H9 (cell line): ENCODE data around the gene KMT2B. TPM values are rescaled to one million over a fixed set of nuclear protein-coding genes. Genes with fewer than 3 reads are reported as not detected.

Experiments used
- DNase-seq: peaks from one replicate; pipeline ENCODE4 v3.0.0-alpha.2; 2017
- H2AFZ ChIP-seq: one replicate; pipeline ENCODE4 v1.6.1; 2013; ENCODE audit warnings: mild to moderate bottlenecking, low read length, control low read depth, moderate library complexity
- H2AK5ac ChIP-seq: 2 replicates; pipeline ENCODE4 v1.6.1; 2013; ENCODE audit warnings: low read length, control low read depth, mixed read lengths; ENCODE audit not compliant: insufficient read length
- H2BK120ac ChIP-seq: one replicate; pipeline ENCODE4 v1.6.1; 2013; ENCODE audit warnings: low read depth, mild to moderate bottlenecking, low read length, control low read depth, inconsistent platforms; ENCODE audit not compliant: poor library complexity, severe bottlenecking
- H2BK12ac ChIP-seq: 2 replicates; pipeline ENCODE4 v1.6.1; 2013; ENCODE audit warnings: low read length, control low read depth, mixed read lengths, low read depth; ENCODE audit not compliant: insufficient read length
- H2BK15ac ChIP-seq: 2 replicates; pipeline ENCODE4 v1.6.1; 2013; ENCODE audit warnings: low read depth, low read length, control low read depth
- H2BK20ac ChIP-seq: one replicate; pipeline ENCODE4 v1.6.1; 2013; ENCODE audit warnings: low read depth, mild to moderate bottlenecking, low read length, control low read depth, inconsistent platforms; ENCODE audit not compliant: poor library complexity, severe bottlenecking
- H2BK5ac ChIP-seq: 2 replicates; pipeline ENCODE4 v1.6.1; 2013; ENCODE audit warnings: low read length, control low read depth, mixed read lengths; ENCODE audit not compliant: insufficient read length
- H3K14ac ChIP-seq: 2 replicates; pipeline ENCODE4 v1.6.1; 2013; ENCODE audit warnings: low read length, control low read depth; ENCODE audit not compliant: insufficient read depth
- H3K18ac ChIP-seq: 2 replicates; pipeline ENCODE4 v1.6.1; 2013; ENCODE audit warnings: low read depth, mild to moderate bottlenecking, mixed read lengths, low read length, control low read depth; ENCODE audit not compliant: insufficient read length
- H3K23ac ChIP-seq: 2 replicates; pipeline ENCODE4 v1.6.1; 2013; ENCODE audit warnings: low read length, control low read depth, mixed read lengths, low read depth; ENCODE audit not compliant: insufficient read length
- H3K23me2 ChIP-seq: 2 replicates; pipeline ENCODE4 v1.6.1; 2013; ENCODE audit warnings: low read depth, mild to moderate bottlenecking, mixed read lengths, low read length, control low read depth; ENCODE audit not compliant: insufficient read length, poor library complexity, severe bottlenecking
- H3K27ac ChIP-seq: 2 replicates; pipeline ENCODE4 v1.5.1; 2013; ENCODE audit warnings: low read length, control low read depth, mixed read lengths, low read depth; ENCODE audit not compliant: insufficient read length
- H3K27me3 ChIP-seq: 2 replicates; pipeline ENCODE4 v1.6.1; 2013; ENCODE audit warnings: low read length, control low read depth, inconsistent platforms; ENCODE audit not compliant: insufficient read depth
- H3K4ac ChIP-seq: 2 replicates; pipeline ENCODE4 v1.6.1; 2013; ENCODE audit warnings: low read depth, mild to moderate bottlenecking, control low read depth, inconsistent platforms, low read length, moderate library complexity
- H3K4me1 ChIP-seq: 2 replicates; pipeline ENCODE4 v1.6.1; 2013; ENCODE audit warnings: low read length, control low read depth, inconsistent platforms; ENCODE audit not compliant: insufficient read depth
- H3K4me2 ChIP-seq: 2 replicates; pipeline ENCODE4 v1.6.1; 2013; ENCODE audit warnings: low read length, control low read depth, mixed read lengths; ENCODE audit not compliant: insufficient read length, insufficient read depth
- H3K56ac ChIP-seq: 2 replicates; pipeline ENCODE4 v1.6.1; 2013; ENCODE audit warnings: low read depth, mild to moderate bottlenecking, mixed read lengths, low read length, control low read depth; ENCODE audit not compliant: insufficient read length
- H3K79me1 ChIP-seq: 2 replicates; pipeline ENCODE4 v1.6.1; 2013; ENCODE audit warnings: low read depth, mild to moderate bottlenecking, moderate library complexity, low read length, control low read depth, inconsistent platforms; ENCODE audit not compliant: insufficient read depth, poor library complexity, severe bottlenecking
- H3K79me2 ChIP-seq: 2 replicates; pipeline ENCODE4 v1.6.1; 2013; ENCODE audit warnings: low read length, control low read depth, inconsistent platforms; ENCODE audit not compliant: insufficient read depth
- H3K9ac ChIP-seq: 2 replicates; pipeline ENCODE4 v1.6.1; 2013; ENCODE audit warnings: low read length, control low read depth, mixed read lengths; ENCODE audit not compliant: insufficient read length; ENCODE audit errors: extremely low read depth
- H3K9me3 ChIP-seq: one replicate; pipeline ENCODE4 v1.6.1; 2013; ENCODE audit warnings: low read depth, low read length, inconsistent platforms; ENCODE audit not compliant: control insufficient read depth
- H3T11ph ChIP-seq: one replicate; pipeline ENCODE4 v1.6.1; 2013; ENCODE audit warnings: mild to moderate bottlenecking, low read length, control low read depth, inconsistent platforms
- H4K20me1 ChIP-seq: one replicate; pipeline ENCODE4 v1.6.1; 2013; ENCODE audit not compliant: control insufficient read depth, insufficient read length, insufficient read depth
- H4K5ac ChIP-seq: 2 replicates; pipeline ENCODE4 v1.6.1; 2013; ENCODE audit warnings: low read depth, mild to moderate bottlenecking, mixed read lengths, low read length, control low read depth; ENCODE audit not compliant: insufficient read length
- H4K8ac ChIP-seq: replicated peaks from 2 replicates; pipeline ENCODE4 v1.6.1; 2013; ENCODE audit warnings: low read length, control low read depth, mixed read lengths, low read depth; ENCODE audit not compliant: insufficient read length
- H4K91ac ChIP-seq: 2 replicates; pipeline ENCODE4 v1.6.1; 2013; ENCODE audit warnings: low read depth, mild to moderate bottlenecking, moderate library complexity, mixed read lengths, low read length, control low read depth; ENCODE audit not compliant: insufficient read length
- H3K27ac Mint-ChIP-seq, 3 experiments: 2 replicates in 2 of 3; 3 replicates in 1 of 3; pipeline ENCODE4 v1.8.0; 2020 to 2021; ENCODE audit warnings: mixed read lengths in 3 of 3, mild to moderate bottlenecking in 1 of 3, moderate library complexity in 1 of 3
- H3K27me3 Mint-ChIP-seq: 2 replicates; pipeline ENCODE4 v1.8.0; 2021; ENCODE audit warnings: low read depth, mild to moderate bottlenecking, moderate library complexity, mixed read lengths
- H3K36me3 Mint-ChIP-seq, 3 experiments: 2 replicates in 2 of 3; 3 replicates in 1 of 3; pipeline ENCODE4 v1.8.0; 2020 to 2021; ENCODE audit warnings: low read depth in 3 of 3, mixed read lengths in 3 of 3; ENCODE audit not compliant: insufficient read depth in 1 of 3
- H3K4me1 Mint-ChIP-seq, 2 experiments: 2 replicates each; pipeline ENCODE4 v1.8.0; 2020; ENCODE audit warnings: mixed read lengths in 2 of 2
- H3K4me3 Mint-ChIP-seq, 2 experiments: 2 replicates in 1 of 2; 3 replicates in 1 of 2; pipeline ENCODE4 v1.8.0; 2020 to 2021; ENCODE audit warnings: mild to moderate bottlenecking in 2 of 2, mixed read lengths in 2 of 2, moderate library complexity in 1 of 2
- H3K9me3 Mint-ChIP-seq, 2 experiments: 2 replicates in 1 of 2; 3 replicates in 1 of 2; pipeline ENCODE4 v1.8.0; 2020; ENCODE audit warnings: mild to moderate bottlenecking in 2 of 2, mixed read lengths in 2 of 2, moderate library complexity in 1 of 2
- CTCF ChIP-seq: fragments of 200-600 bp; sonication (generic); conservative IDR thresholded peaks from 3 replicates; pipeline ENCODE4 v1.8.0; 2021; ENCODE audit warnings: antibody characterized with exemption, mild to moderate bottlenecking
- WGBS: extraction: QIAGEN DNeasy Blood & Tissue Kit; methylation state at CpG from one replicate; pipeline ENCODE4 v1.1.7; 2013; ENCODE audit warnings: missing lambda C conversion rate, low lambda C conversion rate, mixed read lengths; ENCODE audit not compliant: insufficient read length; ENCODE audit errors: extremely low coverage; 5-methylcytosine and 5-hydroxymethylcytosine counted together
- total RNA-seq: library from RNA; stranded (reverse); gene quantifications from 2 replicates; pipeline ENCODE4 v1.2.1, GENCODE V29; 2021

The KMT2B gene
- total RNA-seq, 1 experiment from 2014 or later = 47.7 TPM

GRCh38 chr19:35753634-35754369 lies 36.0 kb downstream of the KMT2B start:
- Mint-ChIP-seq H3K27me3 (peaks cover 7% of the 10 kb centered on the region), H3K9me3 (no peaks in the 10 kb centered on the region), H3K4me1 (peaks cover 13 to 18% of the 10 kb centered on the region in 2 experiments), H3K36me3 (peaks cover 0 to 2% (median 0%) of the 10 kb centered on the region in 3 experiments; a peak in 2 of 7 replicates), H3K27ac (no peak overlapping the region), H3K4me3 (peak overlapping the region in 1 of 2 experiments; percentile 50; a peak in 2 of 5 replicates)
- no peak overlapping the region for H3K4ac ChIP-seq
- no peak overlapping the region for H3K18ac ChIP-seq
- no peak overlapping the region for H4K91ac ChIP-seq
- no peak overlapping the region for H3K14ac ChIP-seq
- no peak overlapping the region for H3K9ac ChIP-seq
- no peak for DNase-seq
- H3K23ac ChIP-seq = no peak overlapping the region
- no peak overlapping the region for H2AK5ac ChIP-seq
- no peak overlapping the region for H3K56ac ChIP-seq
- peaks cover 16% of the 10 kb centered on the region for H3K23me2 ChIP-seq
- no peak overlapping the region for H2BK15ac ChIP-seq
- no peak overlapping the region for H3T11ph ChIP-seq
- H3K4me2 ChIP-seq = no peak overlapping the region
- H4K20me1 ChIP-seq = no peaks in the 10 kb centered on the region
- H2BK120ac ChIP-seq = no peak overlapping the region
- no peak overlapping the region for H4K8ac ChIP-seq
- no peaks in the 10 kb centered on the region for H3K9me3 ChIP-seq
- TF ChIP-seq CTCF = no peak
- no peak overlapping the region for H2AFZ ChIP-seq
- H3K79me1 ChIP-seq = no peaks in the 10 kb centered on the region
- no CpG with 5 or more reads among the region's 20 CpGs for WGBS
- H2BK5ac ChIP-seq = no peak overlapping the region
- no peak overlapping the region for H4K5ac ChIP-seq
- no peaks in the 10 kb centered on the region for H3K27me3 ChIP-seq
- H2BK12ac ChIP-seq = no peak overlapping the region
- H2BK20ac ChIP-seq = no peak overlapping the region
- no peaks in the 10 kb centered on the region for H3K79me2 ChIP-seq
- no peak overlapping the region for H3K27ac ChIP-seq
- H3K4me1 ChIP-seq = no peaks in the 10 kb centered on the region
